Heart right ventricle (tissue), 16 donors: ENCODE data around the gene DIAPH3. TPM values are rescaled to one million over a fixed set of nuclear protein-coding genes. Genes with fewer than 3 reads are reported as not detected.

Experiments used
- ATAC-seq, 8 donors: fragments of 200-7000 bp; cut with Tn5 transposase; one replicate each; pipeline ENCODE4 v1.9.1; 2020; ENCODE audit warnings: mild to moderate bottlenecking in 8 of 8, moderate library complexity in 8 of 8, moderate number of reproducible peaks in 1 of 8
- DNase-seq, 2 donors: peaks; one replicate each; pipeline ENCODE4 v3.0.0-alpha.2; 2020
- H3K27ac ChIP-seq, 10 donors: fragments of 200-600 bp; sonication (generic) in 2 of 10; one replicate each; pipeline versions ENCODE4 v1.5.0 to v1.8.0; 2020 to 2022; ENCODE audit warnings: mild to moderate bottlenecking in 3 of 10
- H3K27me3 ChIP-seq, 7 donors: fragments of 200-600 bp; one replicate each; pipeline ENCODE4 v1.8.0; 2021 to 2022; ENCODE audit warnings: mild to moderate bottlenecking in 2 of 7
- H3K36me3 ChIP-seq, 9 donors: fragments of 200-600 bp; sonication (generic) in 1 of 9; one replicate each; pipeline versions ENCODE4 v1.5.0 to v1.8.0; 2020 to 2022; ENCODE audit warnings: mild to moderate bottlenecking in 2 of 9
- H3K4me1 ChIP-seq, 9 donors: fragments of 200-600 bp; sonication (generic) in 1 of 9; one replicate each; pipeline versions ENCODE4 v1.5.0 to v1.8.0; 2020 to 2022; ENCODE audit warnings: mild to moderate bottlenecking in 4 of 9
- H3K4me3 ChIP-seq, 10 donors: fragments of 200-600 bp; sonication (generic) in 2 of 10; one replicate each; pipeline versions ENCODE4 v1.5.0 to v1.8.0; 2020 to 2022; ENCODE audit warnings: mild to moderate bottlenecking in 7 of 10, moderate library complexity in 2 of 10
- H3K9me3 ChIP-seq, 11 donors: fragments of 200-600 bp in 10 of 11; sonication (generic) in 2 of 11; one replicate each; pipeline versions ENCODE4 v1.5.0 to v1.8.0; 2013 to 2022; ENCODE audit warnings: mild to moderate bottlenecking in 2 of 11, control low read depth in 1 of 11, moderate library complexity in 1 of 11
- CTCF ChIP-seq, 9 donors: fragments of 200-600 bp; sonication (generic) in 2 of 9; IDR thresholded peaks; one replicate each; pipeline versions ENCODE4 v1.5.0 to v1.8.0; 2021 to 2022; ENCODE audit warnings: antibody characterized with exemption in 9 of 9, mild to moderate bottlenecking in 5 of 9, moderate library complexity in 1 of 9
- WGBS, 2 donors: extraction: QIAGEN DNeasy Blood & Tissue Kit; methylation state at CpG; one replicate each; pipeline ENCODE4 v1.1.7; 2013; ENCODE audit warnings: inconsistent platforms in 1 of 2; 5-methylcytosine and 5-hydroxymethylcytosine counted together
- intact Hi-C, 10 donors: fragments of 100-400 bp; cut with DNase I; formaldehyde crosslinking; loops; one replicate each; pipeline versions ENCODE4 v1.11.1 to v1.14.2; 2022
- polyA plus RNA-seq, 2 donors: library from polyadenylated mRNA; stranded (reverse); fragments of 200-250 nt; gene quantifications; one replicate each; pipeline ENCODE4 v1.2.3, GENCODE V29; 2013
- total RNA-seq, 10 donors: library from RNA; stranded (reverse); fragmentation: NEBNext Ultra II Directional in 3 of 10; extraction: Animal tissue kit (Norgen Biotek cat#: 25700) in 3 of 10; gene quantifications; one replicate each; pipeline versions ENCODE4 v1.2.1 to v1.2.4, GENCODE V29; 2021 to 2023
- donor health status: Arrhythmogenic right ventricular cardiomyopathy.
- donor health status: ischemic (EF 13 %, LVEDD 7.1; RV severe dilation, severe dysfunction).
- donor health status: healthy with polysubstance abuse.
- donor health status: DM: no; HTN: yes; CAD: no.
- donor health status: DM: no; HTN: no; CAD: no.
- donor health status: ischemic (EF 25% LVEDD 6.9; RV normal size, moderate dysfunction).
- donor health status: ischemic (EF 25% LVEDD 5.7; RV mildly dilated, moderate dysfunction).
- donor health status: healthy.
- donor health status: DM: yes; HTN: yes; CAD: no.
- donor health status: Ischemic cardiomyopathy.
- donor health status: ischemic (EF 35%, LVEDD 5.7; RV mildly dilated, moderate dysfunction).
- donor health status: nonischemic (EF 11% LVEDD 7.7; RV severe dilation, severe dysfunction).
- donor health status: DM: yes; HTN: yes; CAD: no.
- donor health status: PGD.
- donor health status: ischemic (EF 29% LVEDD 5.4; RV normal size, mild dysfunction).
- donor health status: nonischemic (EF 23%, LVEDD 6.1; RV moderate dilation, normal function).

The DIAPH3 gene
- total and polyA plus RNA-seq, 12 donors = 0.04 to 2.2 (median 0.19) TPM

- DNase-seq (no peak), ATAC-seq (no peak)
- 95 to 96% methylated on average over 3 of the region's 3 CpGs for WGBS, 2 donors
- TF ChIP-seq CTCF (IDR thresholded peaks at IDR 0.05) = no peak
- no peaks in the 10 kb centered on the region for H3K9me3 ChIP-seq
- no peak overlapping the region for H3K4me3 ChIP-seq
- H3K4me1 ChIP-seq = no peaks in the 10 kb centered on the region
- H3K36me3 ChIP-seq = no peaks in the 10 kb centered on the region
- intact Hi-C loops = no loop called here
- H3K27ac ChIP-seq = no peak overlapping the region
- no peaks in the 10 kb centered on the region for H3K27me3 ChIP-seq
These were observed 186.9 kb downstream of the DIAPH3 start for GRCh38 chr13:59976856-59977255.

DNA sequence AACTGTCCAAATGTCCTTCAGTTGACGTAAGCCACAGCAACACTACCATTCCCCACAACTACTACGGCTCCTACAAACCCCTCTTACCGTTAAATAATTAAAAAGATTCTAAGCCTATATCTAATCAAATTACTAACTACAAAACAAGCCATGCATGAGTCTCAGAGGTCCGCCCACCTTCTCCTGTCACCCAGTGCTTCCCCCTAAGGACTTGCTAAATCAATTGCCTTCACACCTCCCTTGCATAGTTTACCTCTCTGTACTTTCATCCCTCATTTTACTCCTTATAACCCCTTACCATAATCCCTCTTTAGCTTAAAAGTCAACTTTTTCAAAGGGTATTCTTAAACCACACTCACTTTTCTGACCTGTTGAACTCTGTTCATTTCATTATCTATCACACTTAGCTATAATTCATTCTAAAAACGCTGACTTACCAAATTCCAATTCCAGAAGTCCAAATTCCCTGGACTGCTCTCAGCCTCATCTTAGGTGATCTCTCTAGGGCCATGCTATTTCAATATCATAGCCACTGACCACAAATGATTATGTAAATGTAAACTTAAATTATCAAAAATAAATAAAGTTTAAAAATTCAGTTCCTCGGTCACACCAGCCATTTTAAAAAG, 187.8 kb downstream of the DIAPH3 start:
- intact Hi-C loops = no loop called here
- no peak for TF ChIP-seq CTCF (IDR thresholded peaks at IDR 0.05)
- H3K36me3 ChIP-seq = no peaks in the 10 kb centered on the region
- DNase-seq = no peak
- H3K27me3 ChIP-seq = no peaks in the 10 kb centered on the region
- H3K9me3 ChIP-seq = no peaks in the 10 kb centered on the region
- ATAC-seq = no peak
- no peak overlapping the region for H3K27ac ChIP-seq
- no peak overlapping the region for H3K4me3 ChIP-seq
- 88 to 95% methylated on average over 6 of the region's 6 CpGs for WGBS, 2 donors
- no peaks in the 10 kb centered on the region for H3K4me1 ChIP-seq

- Histone ChIP-seq H3K36me3 (no peaks in the 10 kb centered on the region), H3K27ac (no peak overlapping the region), H3K27me3 (no peaks in the 10 kb centered on the region), H3K4me3 (no peak overlapping the region), H3K4me1 (no peaks in the 10 kb centered on the region), H3K9me3 (no peaks in the 10 kb centered on the region)
- intact Hi-C loops = no loop called here
- DNase-seq = peak in 1 of 2 donors; percentile 7
- no peak for TF ChIP-seq CTCF (IDR thresholded peaks at IDR 0.05)
- 76% methylated on average over 3 of the region's 3 CpGs for WGBS, 2 donors
- no peak for ATAC-seq
These were observed 192.9 kb downstream of the DIAPH3 start for GRCh38 chr13:59970847-59971246.

GRCh38 chr13:59963827-59964226, 199.9 kb downstream of the DIAPH3 start:
- intact Hi-C loops = no loop called here
- TF ChIP-seq CTCF (IDR thresholded peaks at IDR 0.05) = no peak
- 66 to 68% methylated on average over 2 of the region's 2 CpGs for WGBS, 2 donors
- no peak overlapping the region for H3K27ac ChIP-seq
- H3K9me3 ChIP-seq = no peaks in the 10 kb centered on the region
- DNase-seq = no peak
- H3K4me1 ChIP-seq = no peaks in the 10 kb centered on the region
- no peaks in the 10 kb centered on the region for H3K27me3 ChIP-seq
- H3K4me3 ChIP-seq = no peak overlapping the region
- no peak for ATAC-seq
- no peaks in the 10 kb centered on the region for H3K36me3 ChIP-seq
